Measurements from ENCODE around the gene IRF2BP2. TPM values are rescaled to one million over a fixed set of nuclear protein-coding genes. Genes with fewer than 3 reads are reported as not detected.

IRF2BP2 gene
- total and polyA plus RNA-seq, 2 of the 13 experiments (the other 11 are each of a cell fraction or from before 2014, with no cell fraction given), result 140 to 147 TPM

DNA sequence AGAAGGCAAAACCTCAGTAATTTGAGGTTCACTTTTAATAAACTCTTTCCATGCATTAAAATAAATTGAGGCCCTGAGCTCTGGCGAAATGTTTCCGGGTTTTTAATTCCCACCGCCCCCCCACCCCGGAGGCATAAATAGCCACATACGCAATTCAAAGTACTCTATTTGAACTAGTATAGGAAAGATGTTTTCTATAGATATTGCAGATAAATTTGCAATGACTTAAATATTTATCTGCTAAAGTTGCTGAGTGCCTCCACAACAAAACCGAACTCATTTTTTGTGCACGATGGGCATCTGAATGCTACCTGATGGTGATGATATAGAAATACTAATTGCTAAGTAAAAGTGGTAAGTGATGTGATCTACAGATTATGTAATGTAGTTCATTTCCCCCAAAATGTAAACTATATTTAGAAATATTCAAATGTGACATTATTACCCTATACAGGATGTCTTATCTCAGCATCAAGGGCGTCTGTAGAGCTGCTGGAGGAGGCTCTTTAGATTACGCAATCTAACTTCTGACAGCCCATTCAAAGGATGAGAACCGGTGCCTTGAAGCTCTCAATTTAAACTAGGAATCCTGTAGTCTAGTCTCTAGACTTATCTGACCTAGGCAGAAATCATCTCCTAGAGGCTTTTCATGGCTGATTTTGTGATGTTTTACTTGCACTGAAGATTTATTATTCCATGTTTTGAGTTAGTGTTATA is 8.5 kb downstream of the IRF2BP2 start (continued):
- TF ChIP-seq RBM22 (optimal IDR thresholded peaks at IDR 0.05; ENCODE audit: low read length) (peak; percentile 79), CEBPG (CRISPR knock-in tag; IDR thresholded peaks at IDR 0.05) (peak; percentile 97), ZNF792 (CRISPR knock-in tag; IDR thresholded peaks at IDR 0.05) (0 out of 2 replicates have a peak, but pooled peaks have one; percentile 31), ZNF546 (CRISPR knock-in tag; conservative IDR thresholded peaks at IDR 0.05) (no peak), ZFP36 (IDR thresholded peaks at IDR 0.05; ENCODE audit: borderline replicate concordance, low read depth, low read length, partially characterized antibody) (no peak), ZNF432 (CRISPR knock-in tag; IDR thresholded peaks at IDR 0.05; ENCODE audit: borderline replicate concordance) (no peak), ZNF557 (CRISPR knock-in tag; IDR thresholded peaks at IDR 0.05) (no peak), ZNF121 (CRISPR knock-in tag; IDR thresholded peaks at IDR 0.05) (no peak), GATA4 (IDR thresholded peaks at IDR 0.05; ENCODE audit: borderline replicate concordance, low read depth) (no peak), CHD4 (IDR thresholded peaks at IDR 0.05; ENCODE audit: borderline replicate concordance, low read length) (no peak), ZNF484 (CRISPR knock-in tag; IDR thresholded peaks at IDR 0.05; ENCODE audit: borderline replicate concordance, low read depth) (no peak), ZMYM3 (CRISPR knock-in tag; IDR thresholded peaks at IDR 0.05) (no peak), HNRNPL (IDR thresholded peaks at IDR 0.05; ENCODE audit: low read depth, low read length) (0 out of 2 replicates have a peak, but pooled peaks have one; percentile 6), ZNF20 (CRISPR knock-in tag; IDR thresholded peaks at IDR 0.05) (no peak), YEATS2 (CRISPR knock-in tag; IDR thresholded peaks at IDR 0.05; ENCODE audit: borderline replicate concordance) (no peak), ZNF605 (CRISPR knock-in tag; IDR thresholded peaks at IDR 0.05) (no peak), ERF (CRISPR knock-in tag; IDR thresholded peaks at IDR 0.05) (no peak), SOX6 (IDR thresholded peaks at IDR 0.05) (no peak), SOX6 (CRISPR knock-in tag; IDR thresholded peaks at IDR 0.05) (0 out of 2 replicates have a peak, but pooled peaks have one; percentile 12), ZNF24 (IDR thresholded peaks at IDR 0.05) (no peak), MED1 (CRISPR knock-in tag; IDR thresholded peaks at IDR 0.05) (peak; percentile 70), ZNF569 (CRISPR knock-in tag; IDR thresholded peaks at IDR 0.05; ENCODE audit: borderline replicate concordance) (no peak)
- TF ChIP-seq, protein P1, sequence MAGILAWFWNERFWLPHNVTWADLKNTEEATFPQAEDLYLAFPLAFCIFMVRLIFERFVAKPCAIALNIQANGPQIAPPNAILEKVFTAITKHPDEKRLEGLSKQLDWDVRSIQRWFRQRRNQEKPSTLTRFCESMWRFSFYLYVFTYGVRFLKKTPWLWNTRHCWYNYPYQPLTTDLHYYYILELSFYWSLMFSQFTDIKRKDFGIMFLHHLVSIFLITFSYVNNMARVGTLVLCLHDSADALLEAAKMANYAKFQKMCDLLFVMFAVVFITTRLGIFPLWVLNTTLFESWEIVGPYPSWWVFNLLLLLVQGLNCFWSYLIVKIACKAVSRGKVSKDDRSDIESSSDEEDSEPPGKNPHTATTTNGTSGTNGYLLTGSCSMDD (CRISPR knock-in tag; IDR thresholded peaks at IDR 0.05), result no peak
- TF ChIP-seq, protein P2, sequence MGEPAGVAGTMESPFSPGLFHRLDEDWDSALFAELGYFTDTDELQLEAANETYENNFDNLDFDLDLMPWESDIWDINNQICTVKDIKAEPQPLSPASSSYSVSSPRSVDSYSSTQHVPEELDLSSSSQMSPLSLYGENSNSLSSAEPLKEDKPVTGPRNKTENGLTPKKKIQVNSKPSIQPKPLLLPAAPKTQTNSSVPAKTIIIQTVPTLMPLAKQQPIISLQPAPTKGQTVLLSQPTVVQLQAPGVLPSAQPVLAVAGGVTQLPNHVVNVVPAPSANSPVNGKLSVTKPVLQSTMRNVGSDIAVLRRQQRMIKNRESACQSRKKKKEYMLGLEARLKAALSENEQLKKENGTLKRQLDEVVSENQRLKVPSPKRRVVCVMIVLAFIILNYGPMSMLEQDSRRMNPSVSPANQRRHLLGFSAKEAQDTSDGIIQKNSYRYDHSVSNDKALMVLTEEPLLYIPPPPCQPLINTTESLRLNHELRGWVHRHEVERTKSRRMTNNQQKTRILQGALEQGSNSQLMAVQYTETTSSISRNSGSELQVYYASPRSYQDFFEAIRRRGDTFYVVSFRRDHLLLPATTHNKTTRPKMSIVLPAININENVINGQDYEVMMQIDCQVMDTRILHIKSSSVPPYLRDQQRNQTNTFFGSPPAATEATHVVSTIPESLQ (CRISPR knock-in tag; conservative IDR thresholded peaks at IDR 0.05), result no peak
- TF ChIP-seq, protein P3, sequence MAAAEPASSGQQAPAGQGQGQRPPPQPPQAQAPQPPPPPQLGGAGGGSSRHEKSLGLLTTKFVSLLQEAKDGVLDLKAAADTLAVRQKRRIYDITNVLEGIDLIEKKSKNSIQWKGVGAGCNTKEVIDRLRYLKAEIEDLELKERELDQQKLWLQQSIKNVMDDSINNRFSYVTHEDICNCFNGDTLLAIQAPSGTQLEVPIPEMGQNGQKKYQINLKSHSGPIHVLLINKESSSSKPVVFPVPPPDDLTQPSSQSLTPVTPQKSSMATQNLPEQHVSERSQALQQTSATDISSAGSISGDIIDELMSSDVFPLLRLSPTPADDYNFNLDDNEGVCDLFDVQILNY (CRISPR knock-in tag; conservative IDR thresholded peaks at IDR 0.05), result no peak
- TF ChIP-seq, protein P4, sequence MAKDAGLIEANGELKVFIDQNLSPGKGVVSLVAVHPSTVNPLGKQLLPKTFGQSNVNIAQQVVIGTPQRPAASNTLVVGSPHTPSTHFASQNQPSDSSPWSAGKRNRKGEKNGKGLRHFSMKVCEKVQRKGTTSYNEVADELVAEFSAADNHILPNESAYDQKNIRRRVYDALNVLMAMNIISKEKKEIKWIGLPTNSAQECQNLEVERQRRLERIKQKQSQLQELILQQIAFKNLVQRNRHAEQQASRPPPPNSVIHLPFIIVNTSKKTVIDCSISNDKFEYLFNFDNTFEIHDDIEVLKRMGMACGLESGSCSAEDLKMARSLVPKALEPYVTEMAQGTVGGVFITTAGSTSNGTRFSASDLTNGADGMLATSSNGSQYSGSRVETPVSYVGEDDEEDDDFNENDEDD (CRISPR knock-in tag; IDR thresholded peaks at IDR 0.05; ENCODE audit: borderline replicate concordance), result no peak
- TF ChIP-seq, protein P5, sequence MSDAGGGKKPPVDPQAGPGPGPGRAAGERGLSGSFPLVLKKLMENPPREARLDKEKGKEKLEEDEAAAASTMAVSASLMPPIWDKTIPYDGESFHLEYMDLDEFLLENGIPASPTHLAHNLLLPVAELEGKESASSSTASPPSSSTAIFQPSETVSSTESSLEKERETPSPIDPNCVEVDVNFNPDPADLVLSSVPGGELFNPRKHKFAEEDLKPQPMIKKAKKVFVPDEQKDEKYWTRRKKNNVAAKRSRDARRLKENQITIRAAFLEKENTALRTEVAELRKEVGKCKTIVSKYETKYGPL (CRISPR knock-in tag; IDR thresholded peaks at IDR 0.05), result peak; percentile 53; the same call in 1 of the 2 replicates

Measured in HepG2 (cell line).